Activated CD8-positive, alpha-beta memory T cell treated with anti-CD3 and anti-CD28 coated beads, Interleukin-2, amount 50 U/mL, for 24 hours (primary cell): Measurements from ENCODE around the gene ZMIZ1.
"Not testable (repeated sequence)": the region's sequence is repeated elsewhere in the genome, so short reads cannot be mapped to it uniquely, and the experiment has no call there.

ENCODE experiments used
- DNase-seq: peaks from one replicate; pipeline ENCODE4 v3.0.0-alpha.2; 2020; ENCODE audit errors: extremely low read depth

The ZMIZ1 gene

GRCh38 chr10:79324032-79324695 lies 255.4 kb downstream of the ZMIZ1 start:
- DNase-seq: no peak

- no peak for DNase-seq
These were observed 257.8 kb downstream of the ZMIZ1 start for GRCh38 chr10:79326361-79327089.

- no peak for DNase-seq
These were observed 258.3 kb downstream of the ZMIZ1 start for GRCh38 chr10:79327090-79327457.

- no peak for DNase-seq
These were observed 259.5 kb downstream of the ZMIZ1 start for GRCh38 chr10:79328147-79328701.

- no peak for DNase-seq
These were observed 260.2 kb downstream of the ZMIZ1 start for GRCh38 chr10:79328737-79329504.

- DNase-seq: no peak
These were observed 260.8 kb downstream of the ZMIZ1 start for GRCh38 chr10:79329529-79329928.

GRCh38 chr10:79331226-79331625 lies 262.5 kb downstream of the ZMIZ1 start:
- no peak for DNase-seq

- peak; percentile 72 for DNase-seq
These were observed 262.9 kb downstream of the ZMIZ1 start for GRCh38 chr10:79331709-79332108.

GRCh38 chr10:79332610-79333315 lies 264.0 kb downstream of the ZMIZ1 start:
- not testable (repeated sequence) for DNase-seq

GRCh38 chr10:79333513-79333912 lies 264.7 kb downstream of the ZMIZ1 start:
- no peak for DNase-seq

GRCh38 chr10:79334573-79334972 lies 265.8 kb downstream of the ZMIZ1 start:
- DNase-seq: no peak

GRCh38 chr10:79335094-79335469 lies 266.3 kb downstream of the ZMIZ1 start:
- DNase-seq: no peak

- DNase-seq: no peak
These were observed 266.9 kb downstream of the ZMIZ1 start for GRCh38 chr10:79335470-79336235.

- DNase-seq: no peak
These were observed 267.5 kb downstream of the ZMIZ1 start for GRCh38 chr10:79336276-79336675.

- no peak for DNase-seq
These were observed 268.0 kb downstream of the ZMIZ1 start for GRCh38 chr10:79336739-79337138.

GRCh38 chr10:79337783-79338469 lies 269.2 kb downstream of the ZMIZ1 start:
- DNase-seq: not testable (repeated sequence)

- DNase-seq: no peak
These were observed 270.5 kb downstream of the ZMIZ1 start for GRCh38 chr10:79339266-79339665.

- DNase-seq: no peak
These were observed 272.0 kb downstream of the ZMIZ1 start for GRCh38 chr10:79340646-79341244.

GRCh38 chr10:79342295-79342761 lies 273.6 kb downstream of the ZMIZ1 start:
- no peak for DNase-seq
